CD14-positive monocyte (primary cell): Measurements from ENCODE around the gene RMND5B. TPM values are rescaled to one million over a fixed set of nuclear protein-coding genes. Genes with fewer than 3 reads are reported as not detected.
A peak's percentile ranks its signal among the peaks of the same experiment; 100 is the strongest.

Source experiments
- DNase-seq, 3 donors: peaks; one replicate each; pipeline ENCODE4 v3.0.0-alpha.2; 2011 to 2022
- H2AFZ ChIP-seq: 2 replicates; pipeline ENCODE4 v1.6.0; 2012; ENCODE audit warnings: mild to moderate bottlenecking, low read depth, low read length, inconsistent platforms; ENCODE audit not compliant: insufficient read depth, poor library complexity, severe bottlenecking
- H3K27ac ChIP-seq, 2 donors: 1 replicate in 1 of 2; 2 replicates in 1 of 2; pipeline ENCODE4 v1.5.1; 2012 to 2013; ENCODE audit warnings: low read length in 2 of 2, control low read depth in 1 of 2, inconsistent platforms in 1 of 2, low read depth in 1 of 2, mild to moderate bottlenecking in 1 of 2
- H3K27me3 ChIP-seq, 2 donors: one replicate each; pipeline versions ENCODE4 v1.6.0 to v1.6.1; 2011 to 2013; ENCODE audit warnings: low read length in 2 of 2; ENCODE audit not compliant: control insufficient read depth in 2 of 2, insufficient read depth in 2 of 2
- H3K36me3 ChIP-seq, 2 donors: replicated peaks in 1 of 2; 1 replicate in 1 of 2; 2 replicates in 1 of 2; pipeline versions ENCODE4 v1.5.1 to v1.6.1; 2012 to 2013; ENCODE audit warnings: low read length in 2 of 2, control low read depth in 1 of 2, inconsistent platforms in 1 of 2, mild to moderate bottlenecking in 1 of 2; ENCODE audit not compliant: insufficient read depth in 2 of 2, control insufficient read depth in 1 of 2
- H3K4me1 ChIP-seq, 2 donors: 1 replicate in 1 of 2; 2 replicates in 1 of 2; pipeline versions ENCODE4 v1.5.1 to v1.6.1; 2012 to 2013; ENCODE audit warnings: low read length in 2 of 2, control low read depth in 1 of 2, inconsistent platforms in 1 of 2, mild to moderate bottlenecking in 1 of 2, moderate library complexity in 1 of 2; ENCODE audit not compliant: insufficient read depth in 2 of 2, control insufficient read depth in 1 of 2
- H3K4me2 ChIP-seq: replicated peaks from 2 replicates; pipeline ENCODE3; 2012; ENCODE audit warnings: low read length, moderate library complexity, mild to moderate bottlenecking; ENCODE audit not compliant: poor library complexity, severe bottlenecking; ENCODE audit errors: extremely low read depth
- H3K4me3 ChIP-seq, 3 experiments: fragments of 200-600 bp in 1 of 3; sonication (generic) in 1 of 3; replicated peaks in 1 of 3; 1 replicate in 2 of 3; 2 replicates in 1 of 3; pipeline ENCODE4 v1.5.1; 2011 to 2013; ENCODE audit warnings: low read length in 3 of 3, mild to moderate bottlenecking in 3 of 3, control low read depth in 2 of 3, low read depth in 2 of 3, inconsistent platforms in 1 of 3, moderate library complexity in 1 of 3
- H3K79me2 ChIP-seq: 2 replicates; pipeline ENCODE4 v1.6.0; 2012; ENCODE audit warnings: mild to moderate bottlenecking, control low read depth, inconsistent platforms, low read length, moderate library complexity; ENCODE audit not compliant: insufficient read depth
- H3K9ac ChIP-seq: 2 replicates; pipeline ENCODE4 v1.6.0; 2017; ENCODE audit warnings: low read length, mild to moderate bottlenecking; ENCODE audit not compliant: insufficient read depth, poor library complexity, severe bottlenecking
- H3K9me3 ChIP-seq, 2 donors: replicated peaks in 1 of 2; 1 replicate in 1 of 2; 2 replicates in 1 of 2; pipeline versions ENCODE4 v1.5.1 to v1.6.1; 2012 to 2013; ENCODE audit warnings: low read length in 2 of 2, control low read depth in 1 of 2; ENCODE audit not compliant: control insufficient read depth in 1 of 2, insufficient read depth in 1 of 2
- H4K20me1 ChIP-seq: 2 replicates; pipeline ENCODE4 v1.6.0; 2012; ENCODE audit warnings: mild to moderate bottlenecking, low read length, control low read depth, moderate library complexity; ENCODE audit not compliant: insufficient read depth
- H3K27ac Mint-ChIP-seq, 7 donors: one replicate each; pipeline ENCODE4 v1.8.0; 2020; ENCODE audit warnings: mild to moderate bottlenecking in 7 of 7, mixed read lengths in 7 of 7, moderate library complexity in 6 of 7, inconsistent platforms in 2 of 7
- H3K27me3 Mint-ChIP-seq, 3 donors: one replicate each; pipeline ENCODE4 v1.8.0; 2021 to 2022; ENCODE audit warnings: low read depth in 3 of 3, mild to moderate bottlenecking in 3 of 3, mixed read lengths in 3 of 3, moderate library complexity in 3 of 3, inconsistent platforms in 1 of 3
- H3K36me3 Mint-ChIP-seq, 2 donors: one replicate each; pipeline ENCODE4 v1.8.0; 2020; ENCODE audit warnings: mixed read lengths in 2 of 2, inconsistent platforms in 1 of 2, mild to moderate bottlenecking in 1 of 2
- H3K4me1 Mint-ChIP-seq: one replicate; pipeline ENCODE4 v1.8.0; 2020; ENCODE audit warnings: mild to moderate bottlenecking, mixed read lengths
- H3K4me3 Mint-ChIP-seq, 2 donors: one replicate each; pipeline ENCODE4 v1.8.0; 2020; ENCODE audit warnings: mild to moderate bottlenecking in 2 of 2, mixed read lengths in 2 of 2, moderate library complexity in 1 of 2
- H3K9me3 Mint-ChIP-seq, 7 donors: one replicate each; pipeline ENCODE4 v1.8.0; 2020 to 2022; ENCODE audit warnings: mixed read lengths in 7 of 7, mild to moderate bottlenecking in 6 of 7, moderate library complexity in 6 of 7, inconsistent platforms in 2 of 7
- CTCF ChIP-seq: fragments of 200-600 bp; IDR thresholded peaks from one replicate; pipeline ENCODE4 v1.8.0; 2022; ENCODE audit warnings: antibody characterized with exemption, mild to moderate bottlenecking
- WGBS: methylation state at CpG from one replicate; pipeline ENCODE4 v1.1.5; 2013; ENCODE audit warnings: missing lambda C conversion rate; ENCODE audit not compliant: insufficient coverage; 5-methylcytosine and 5-hydroxymethylcytosine counted together
- intact Hi-C, 2 donors: fragments of 100-400 bp; cut with micrococcal nuclease; formaldehyde crosslinking; loops; one replicate each; pipeline versions ENCODE4 v1.15.0 to v1.15.1; 2023
- polyA plus RNA-seq, 3 donors: library from polyadenylated mRNA; depleted of rRNA in 1 of 3; unstranded in 2 of 3; stranded (reverse) in 1 of 3; fragments of 300-500 nt in 2 of 3; fragments of >200 nt in 1 of 3; fragmentation: Illumina TruSeq in 2 of 3; gene quantifications; 1 replicate in 2 of 3; 2 replicates in 1 of 3; pipeline ENCODE4 v1.2.3, GENCODE V29; 2012 to 2021

The RMND5B gene
- polyA plus RNA-seq, 3 donors, result 20.9 to 27.4 (median 23.9) TPM

- Mint-ChIP-seq H3K27me3 (peaks cover 2 to 13% (median 8%) of the 10 kb centered on the region in 3 donors), H3K27ac (no peak overlapping the region), H3K4me1 (peaks cover 24% of the 10 kb centered on the region), H3K9me3 (peaks cover 0 to 4% (median 2%) of the 10 kb centered on the region in 7 donors), H3K36me3 (no peaks in the 10 kb centered on the region), H3K4me3 (peak overlapping the region; percentile 39 to 46)
- Histone ChIP-seq H3K4me1 (peaks cover 14 to 18% of the 10 kb centered on the region in 2 donors), H3K9ac (no peak overlapping the region), H3K27ac (no peak overlapping the region), H3K27me3 (no peaks in the 10 kb centered on the region), H2AFZ (peak overlapping the region; percentile 63), H3K4me3 (no peak overlapping the region), H3K9me3 (no peaks in the 10 kb centered on the region), H4K20me1 (no peaks in the 10 kb centered on the region), H3K36me3 (no peaks in the 10 kb centered on the region), H3K4me2 (peak overlapping the region; percentile 30), H3K79me2 (no peaks in the 10 kb centered on the region)
- no peak for DNase-seq
- TF ChIP-seq CTCF, result no peak
- 0% methylated on average over 4 of the region's 7 CpGs for WGBS
- intact Hi-C loops, result no loop called here
These were observed 63.2 kb downstream of the RMND5B start for GRCh38 chr5:178194026-178194425.

DNA sequence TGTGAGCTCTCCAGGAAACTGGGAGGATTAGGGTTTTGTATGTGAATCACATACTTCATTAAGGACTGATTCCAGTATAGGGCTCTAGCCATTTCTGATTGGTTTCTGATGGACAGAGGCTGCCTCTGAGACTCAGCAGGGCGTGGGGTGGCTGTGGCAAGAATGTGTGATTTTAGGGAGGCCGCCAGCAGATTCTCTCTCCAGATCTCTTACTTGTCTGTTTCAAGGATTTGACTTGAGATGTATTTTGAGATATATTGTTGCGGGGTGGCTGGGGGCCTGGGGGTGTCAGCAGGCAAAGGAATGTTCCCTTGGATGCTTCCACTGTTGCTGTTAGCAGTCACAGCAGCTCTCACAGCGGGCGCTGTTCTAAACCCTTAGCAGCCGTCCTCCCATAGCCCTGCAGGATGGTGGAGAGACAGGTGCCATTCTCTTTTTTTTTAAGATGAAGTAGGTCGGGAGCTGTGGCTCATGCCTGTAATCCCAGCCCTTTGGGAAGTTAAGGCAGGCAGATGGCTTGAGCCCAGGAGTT is 65.5 kb downstream of the RMND5B start:
- peaks cover 30% of the 10 kb centered on the region for H3K4me1 Mint-ChIP-seq

More for the DNA sequence above, 65.5 kb downstream of the RMND5B start:
- intact Hi-C loops, result no loop called here
- H4K20me1 ChIP-seq, result no peaks in the 10 kb centered on the region
- TF ChIP-seq CTCF, result no peak
- Mint-ChIP-seq H3K9me3 (peaks cover 0 to 4% (median 2%) of the 10 kb centered on the region in 7 donors), H3K36me3 (no peaks in the 10 kb centered on the region), H3K27me3 (peaks cover 1 to 7% (median 4%) of the 10 kb centered on the region in 3 donors), H3K4me3 (no peak overlapping the region), H3K27ac (no peak overlapping the region)
- H3K36me3 ChIP-seq, result no peaks in the 10 kb centered on the region
- 100% methylated on average over 5 of the region's 7 CpGs for WGBS
- peaks cover 14 to 18% of the 10 kb centered on the region in 2 donors for H3K4me1 ChIP-seq
- H2AFZ ChIP-seq, result no peak overlapping the region
- H3K4me2 ChIP-seq, result no peak overlapping the region
- H3K9me3 ChIP-seq, result no peaks in the 10 kb centered on the region
- DNase-seq, result no peak
- no peaks in the 10 kb centered on the region for H3K27me3 ChIP-seq
- no peak overlapping the region for H3K9ac ChIP-seq
- H3K79me2 ChIP-seq, result no peaks in the 10 kb centered on the region
- no peak overlapping the region for H3K4me3 ChIP-seq
- no peak overlapping the region for H3K27ac ChIP-seq
